GM18498 (cell line): ENCODE results near the gene BTBD9.

Experiments used
- ATAC-seq: cut with Tn5 transposase; IDR thresholded peaks from one replicate; pipeline ENCODE4 v1.9.1; 2021; ENCODE audit warnings: mild to moderate bottlenecking, moderate library complexity; ENCODE audit not compliant: unreplicated experiment

The BTBD9 gene

DNA sequence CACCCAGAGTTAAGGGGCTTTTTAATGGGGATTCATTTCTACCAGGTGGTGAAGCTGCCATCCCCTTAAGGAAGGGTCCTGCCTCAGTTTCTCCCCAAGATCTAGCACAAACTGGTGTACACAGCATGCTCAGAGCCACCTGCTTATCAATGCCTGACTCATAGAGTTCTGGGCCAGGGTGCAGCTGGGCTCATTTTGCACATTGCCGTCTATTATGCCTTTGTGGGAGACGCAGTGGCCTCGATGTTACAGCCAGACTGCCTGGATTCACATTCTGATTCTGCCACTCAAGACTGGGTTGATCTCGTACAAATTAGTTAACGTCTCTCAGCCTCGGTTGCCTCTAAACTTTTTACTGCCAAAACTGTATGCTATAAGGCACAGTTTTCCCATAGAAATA, 454.5 kb downstream of the BTBD9 start:
- no peak for ATAC-seq

DNA sequence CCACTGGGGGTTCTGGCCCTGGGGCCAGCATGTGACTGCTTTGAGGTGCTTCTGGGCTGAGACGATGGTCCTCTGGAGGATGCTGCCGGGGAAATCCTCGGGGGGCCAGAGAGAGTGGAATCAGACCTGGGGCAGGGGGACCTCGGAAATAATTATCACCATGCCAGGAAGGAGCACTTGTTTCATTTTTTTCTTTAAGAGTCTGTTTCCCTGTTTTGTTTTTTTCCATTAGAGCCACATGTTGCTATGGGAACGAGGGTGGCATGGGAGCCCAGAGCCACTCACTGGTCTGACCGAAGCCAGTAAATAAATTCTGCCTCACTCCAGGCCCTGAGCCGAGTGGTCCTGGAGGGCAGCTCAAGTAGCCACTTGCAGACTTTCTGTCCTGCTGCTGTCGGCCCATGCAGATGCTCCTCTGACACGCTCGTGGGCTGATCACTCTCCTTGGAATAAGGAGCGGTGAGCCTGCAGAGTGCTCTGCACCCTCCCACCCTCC, 455.1 kb downstream of the BTBD9 start:
- ATAC-seq: no peak

DNA sequence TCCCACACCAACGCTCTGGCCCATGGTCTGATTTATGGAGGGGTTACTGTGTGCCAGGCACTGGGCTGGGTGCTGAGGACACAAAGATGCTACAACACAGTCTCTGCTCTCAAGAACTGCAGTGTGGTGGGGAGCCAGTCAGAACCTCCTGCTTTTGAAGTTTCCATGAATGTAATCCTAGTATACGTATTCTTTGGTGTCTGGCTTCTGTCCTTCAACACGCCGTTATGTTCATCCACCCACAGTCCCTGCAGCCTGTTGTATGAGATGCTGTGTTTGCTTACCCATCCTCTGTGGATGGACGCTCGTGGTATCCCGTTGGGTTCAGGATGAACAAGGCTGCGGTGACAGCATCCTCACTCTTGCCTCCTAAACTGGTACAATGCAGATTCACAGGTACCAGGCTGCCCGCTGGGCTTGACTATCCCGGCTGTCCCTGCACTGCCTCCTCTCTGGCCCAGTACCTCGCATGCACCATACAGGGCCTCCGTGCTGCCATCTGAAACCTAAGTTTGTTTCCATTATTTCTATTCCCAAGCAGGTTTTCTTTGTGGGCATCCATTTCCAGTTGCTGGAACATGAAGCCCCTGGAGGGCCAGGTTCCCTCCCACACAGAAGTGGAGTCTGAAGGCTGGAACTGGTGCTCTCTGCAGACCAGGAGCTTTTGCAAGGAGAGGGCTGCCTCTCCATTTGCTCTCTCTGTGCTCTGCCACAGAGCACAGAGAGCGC, 455.7 kb downstream of the BTBD9 start:
- no peak for ATAC-seq

DNA sequence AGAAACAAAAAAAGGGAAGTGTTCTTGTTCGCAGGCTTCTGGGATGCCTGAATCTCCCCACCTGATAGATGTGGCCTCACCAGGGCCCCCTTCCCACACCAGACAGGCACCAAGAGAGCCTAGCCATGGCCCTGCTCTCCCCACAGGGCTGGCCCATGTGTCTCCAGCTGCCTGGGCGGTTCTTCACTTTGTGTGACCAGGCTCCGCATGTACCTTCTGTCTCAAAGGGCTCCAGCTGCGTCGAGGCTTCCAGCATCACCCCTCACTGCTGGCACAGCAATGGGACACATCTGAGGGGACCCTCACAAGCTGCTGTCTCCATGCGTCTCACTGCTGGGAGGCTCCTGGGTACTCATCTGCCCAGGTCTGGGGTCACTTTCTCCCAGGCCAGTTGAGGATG, 457.3 kb downstream of the BTBD9 start:
- no peak for ATAC-seq

DNA sequence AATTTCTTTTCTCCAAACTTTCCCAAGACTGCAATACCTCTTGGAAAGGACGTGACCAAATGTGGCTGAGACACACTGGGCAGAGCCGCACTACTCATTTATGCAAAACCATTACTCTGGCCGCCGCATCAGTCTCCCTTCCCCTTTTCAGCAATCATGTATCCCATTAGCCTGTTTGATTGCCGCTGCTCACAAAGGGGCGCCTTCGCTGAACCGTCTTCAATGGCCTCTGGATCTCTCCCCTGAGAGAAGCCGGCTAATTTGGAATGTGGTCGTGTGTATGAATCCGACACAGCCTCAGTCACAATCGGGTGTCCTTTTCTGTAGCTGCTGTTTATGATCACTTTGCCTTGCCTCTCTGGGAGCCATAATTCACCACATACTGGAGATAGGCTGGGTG, 459.1 kb downstream of the BTBD9 start:
- no peak for ATAC-seq

DNA sequence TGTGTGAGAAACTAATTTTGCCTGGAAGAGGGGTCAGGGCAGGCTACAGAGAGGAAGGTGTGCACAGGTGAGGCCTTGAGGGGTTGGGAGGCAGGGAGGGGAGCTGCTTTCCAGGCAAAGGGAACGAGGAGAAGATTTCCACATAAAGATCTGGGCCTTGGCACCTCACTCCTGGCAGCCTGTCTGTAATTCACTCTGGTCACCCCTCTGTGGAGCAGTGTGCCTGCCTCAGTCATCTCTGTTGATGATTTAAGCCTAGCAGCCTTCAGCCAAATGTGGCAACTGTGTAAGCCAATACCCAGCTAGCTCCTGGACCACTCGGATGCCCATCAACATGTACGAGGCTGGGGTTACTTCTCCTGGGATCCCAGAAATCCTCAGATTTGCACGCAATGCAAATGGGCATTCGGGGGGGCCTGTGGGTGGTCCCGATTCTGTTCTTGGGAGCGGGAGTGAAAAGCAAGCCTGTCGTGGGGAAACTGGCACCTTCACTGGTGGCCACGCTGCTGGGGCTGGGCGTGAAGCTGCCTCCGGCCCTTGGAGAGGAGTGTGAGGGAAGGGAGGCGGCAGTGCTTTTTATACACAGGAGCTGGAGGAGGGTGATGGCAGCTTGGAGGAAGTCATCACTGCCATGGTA, 459.8 kb downstream of the BTBD9 start:
- ATAC-seq: no peak

DNA sequence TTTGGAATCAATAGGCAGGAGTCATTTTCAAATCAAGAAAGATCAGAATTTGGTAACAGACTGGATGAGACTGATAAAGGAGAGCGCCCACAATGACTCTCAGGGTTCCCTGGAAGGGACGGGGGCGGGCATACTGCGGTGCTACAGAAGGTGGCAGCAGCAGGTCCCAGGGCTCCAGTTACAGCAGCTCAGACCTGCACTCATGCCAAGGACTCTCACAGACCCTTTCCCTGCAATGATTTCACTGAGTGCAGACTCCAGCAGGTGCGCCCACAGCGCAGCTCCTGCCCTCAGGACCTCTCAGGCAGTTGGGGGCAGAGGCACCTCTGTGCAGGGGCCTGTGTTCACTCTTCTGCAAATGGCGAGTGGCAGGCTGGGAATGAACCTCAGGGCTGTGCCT, 460.4 kb downstream of the BTBD9 start:
- ATAC-seq: no peak

DNA sequence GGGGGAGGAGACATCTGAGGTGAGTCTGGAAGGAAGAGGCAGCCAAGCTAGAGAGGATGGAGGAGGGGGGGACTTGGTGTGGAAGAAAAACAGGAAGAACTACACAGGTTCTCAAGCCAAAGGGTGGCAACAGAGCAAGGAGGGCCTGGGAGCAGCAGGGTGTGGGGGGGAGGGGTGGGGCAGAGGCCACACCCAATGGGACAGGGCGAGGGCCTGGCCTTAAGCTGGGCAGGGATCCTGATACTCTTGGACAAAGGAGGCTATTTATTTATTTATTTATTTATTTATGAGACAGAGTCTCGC, 461.2 kb downstream of the BTBD9 start:
- ATAC-seq: no peak

DNA sequence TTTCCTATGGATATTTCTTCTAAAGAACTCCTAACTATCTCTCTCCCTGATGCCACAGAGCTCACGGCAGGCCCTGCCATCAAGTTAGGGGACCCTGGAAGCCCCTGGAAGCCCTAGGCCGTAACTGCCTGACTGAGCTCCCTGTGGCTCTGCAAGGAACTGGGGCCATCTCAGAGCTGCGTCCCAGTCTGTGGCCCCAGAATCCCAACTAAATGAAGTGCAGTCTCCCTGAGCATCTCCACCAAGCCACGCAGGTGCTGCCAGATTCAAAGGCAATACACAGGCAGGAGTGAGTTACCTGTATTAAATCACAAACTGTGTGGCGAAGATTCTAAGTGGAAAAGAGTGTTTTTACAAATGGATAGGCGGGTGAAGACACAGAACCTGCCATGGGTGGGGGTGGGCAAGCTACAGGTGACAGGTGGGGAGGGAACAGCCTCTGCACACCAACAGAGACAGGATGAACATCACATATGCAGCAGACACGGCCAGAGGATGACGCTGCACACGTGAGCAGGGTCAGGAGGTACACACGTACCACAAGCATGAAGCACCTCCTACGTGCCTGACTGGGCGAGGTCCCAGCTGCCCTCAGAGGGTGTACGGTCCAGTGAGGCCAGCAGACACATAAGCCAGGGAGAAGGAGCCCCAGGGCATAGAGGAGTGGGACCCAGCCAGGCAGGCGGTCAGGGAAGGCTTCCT, 461.7 kb downstream of the BTBD9 start:
- no peak for ATAC-seq

DNA sequence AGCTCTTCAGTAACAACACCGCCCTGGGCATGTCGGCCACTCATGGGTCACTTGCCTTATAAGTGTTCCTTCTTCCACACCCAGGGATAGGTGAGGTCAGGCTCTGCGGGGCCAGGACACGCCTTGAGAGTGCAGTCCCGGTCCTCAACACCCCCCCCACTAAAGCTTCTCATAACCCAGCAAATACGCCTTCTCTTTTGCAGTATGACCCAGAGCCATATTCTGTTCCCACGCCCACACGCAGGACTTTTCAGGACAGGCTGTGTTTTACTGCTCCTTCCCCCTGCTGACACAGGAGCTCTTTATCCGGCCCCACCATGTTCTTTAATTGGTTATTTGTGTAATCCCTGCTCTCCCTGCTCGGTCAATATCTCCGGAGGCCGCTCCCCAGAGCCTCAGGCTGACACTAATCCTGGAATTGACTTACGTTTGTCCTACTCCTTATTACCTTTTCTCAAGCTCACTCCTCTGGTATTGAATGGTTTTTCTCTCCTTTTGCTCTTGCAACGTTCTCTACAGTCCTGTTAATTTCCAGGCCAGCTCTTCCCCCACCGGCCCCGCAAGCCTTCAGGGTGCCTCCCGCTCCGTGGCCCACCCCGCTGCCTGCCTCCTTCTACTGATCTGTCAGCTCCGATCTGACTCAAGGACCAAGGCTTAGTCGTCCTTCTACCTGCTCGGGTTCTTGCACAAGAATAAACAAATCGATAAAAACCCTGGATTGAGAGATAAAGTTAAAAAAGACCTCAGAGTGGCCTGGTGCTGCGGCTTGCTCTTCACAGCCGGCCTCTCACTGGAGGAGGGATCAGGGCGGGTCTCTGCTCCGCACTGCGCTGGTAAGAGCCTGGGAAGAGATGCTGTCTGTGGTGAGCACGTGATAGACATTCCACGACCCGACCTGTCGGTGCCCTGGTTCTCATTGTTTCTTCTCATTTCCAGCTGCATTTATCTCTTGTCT, 462.7 kb downstream of the BTBD9 start:
- ATAC-seq: no peak

DNA sequence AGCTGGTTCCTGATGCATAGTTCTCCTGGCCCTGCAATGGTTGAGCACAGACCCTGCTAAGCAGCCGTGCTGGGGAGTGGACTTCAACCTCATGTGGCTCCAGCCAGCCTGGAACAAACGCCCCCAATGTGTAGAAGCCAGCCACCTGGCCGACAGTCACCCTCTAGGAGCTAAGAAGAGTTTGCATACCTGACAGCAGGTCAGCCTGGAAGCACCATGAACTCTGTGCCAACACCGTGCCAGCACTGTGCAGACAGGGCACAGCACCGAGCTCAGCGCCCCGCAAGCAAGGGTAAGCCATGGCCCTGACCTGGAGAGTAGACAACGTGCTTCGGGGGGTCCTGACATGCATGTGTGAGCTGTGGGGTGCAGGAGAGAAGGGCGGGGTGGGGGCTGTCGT, 463.9 kb downstream of the BTBD9 start:
- ATAC-seq: no peak

DNA sequence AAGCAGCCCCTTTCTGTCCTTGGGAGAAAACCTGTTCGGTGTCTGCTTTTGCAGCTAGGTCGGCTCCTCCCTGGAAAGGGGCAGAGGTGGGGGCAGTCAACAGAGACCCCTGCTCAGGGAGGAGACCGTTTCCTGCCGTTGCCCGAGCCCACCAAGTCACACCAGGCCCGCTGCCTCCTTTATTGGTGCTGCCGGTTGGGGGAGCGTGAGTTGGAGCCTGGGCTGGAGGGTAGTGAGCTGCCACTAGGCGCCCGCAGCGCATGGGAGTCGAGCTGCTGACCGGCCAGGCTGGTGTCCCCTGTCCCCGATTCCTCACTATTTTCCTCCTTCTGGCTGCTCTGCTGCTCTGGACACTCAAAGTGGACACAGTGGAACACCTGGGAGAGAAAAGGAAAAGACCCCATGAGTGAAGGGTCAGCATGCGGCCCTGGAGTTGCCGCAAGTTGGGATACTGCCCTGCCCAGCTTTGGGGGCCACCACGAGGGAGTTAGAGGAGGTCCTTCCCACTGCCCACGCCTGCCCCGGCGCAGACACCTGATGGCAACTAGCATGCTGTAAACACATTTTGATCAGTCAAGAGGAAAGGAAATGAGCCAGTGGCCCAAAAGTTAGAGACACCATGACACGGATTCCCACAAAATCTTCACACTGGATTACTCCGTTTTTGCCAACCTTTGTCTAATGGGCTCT, 464.8 kb downstream of the BTBD9 start:
- no peak for ATAC-seq

DNA sequence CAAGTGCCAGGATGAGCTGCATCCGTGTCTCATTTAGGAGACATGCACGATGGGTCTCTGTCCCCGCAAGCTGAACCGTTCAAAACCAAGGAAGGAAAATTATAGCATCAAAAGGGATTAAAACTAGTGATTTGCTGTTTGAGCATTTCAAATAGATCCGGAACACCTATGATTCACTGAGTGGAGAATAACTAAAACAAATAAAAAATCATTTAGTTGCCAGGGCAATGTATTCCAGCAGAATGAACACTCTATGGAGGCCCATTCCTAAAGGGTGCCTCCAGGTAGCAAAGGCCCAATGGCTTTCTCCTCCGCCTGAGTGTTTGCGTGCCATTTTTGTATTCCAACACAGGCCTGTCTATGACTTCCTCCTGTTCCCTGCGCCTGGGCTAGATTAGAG, 465.4 kb downstream of the BTBD9 start:
- no peak for ATAC-seq

DNA sequence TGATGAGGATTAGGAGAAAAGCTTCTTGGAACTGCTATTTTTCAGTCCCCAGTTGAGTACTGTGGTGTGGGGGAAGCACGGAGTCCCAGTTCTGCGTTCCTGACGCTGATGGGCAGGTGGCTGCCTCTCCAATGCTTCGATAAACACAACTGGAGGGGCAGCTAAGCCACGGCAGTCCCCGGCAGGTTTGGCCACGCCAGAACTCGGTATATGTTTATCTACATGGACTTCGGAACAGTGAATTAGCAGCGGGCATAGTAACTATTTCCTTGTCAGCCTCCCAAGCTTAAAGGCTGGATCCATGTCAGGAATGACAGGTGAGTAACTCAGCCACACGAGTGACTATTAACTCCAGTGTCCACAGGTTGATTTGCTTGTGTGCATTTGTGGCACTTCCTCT, 465.8 kb downstream of the BTBD9 start:
- ATAC-seq: no peak

DNA sequence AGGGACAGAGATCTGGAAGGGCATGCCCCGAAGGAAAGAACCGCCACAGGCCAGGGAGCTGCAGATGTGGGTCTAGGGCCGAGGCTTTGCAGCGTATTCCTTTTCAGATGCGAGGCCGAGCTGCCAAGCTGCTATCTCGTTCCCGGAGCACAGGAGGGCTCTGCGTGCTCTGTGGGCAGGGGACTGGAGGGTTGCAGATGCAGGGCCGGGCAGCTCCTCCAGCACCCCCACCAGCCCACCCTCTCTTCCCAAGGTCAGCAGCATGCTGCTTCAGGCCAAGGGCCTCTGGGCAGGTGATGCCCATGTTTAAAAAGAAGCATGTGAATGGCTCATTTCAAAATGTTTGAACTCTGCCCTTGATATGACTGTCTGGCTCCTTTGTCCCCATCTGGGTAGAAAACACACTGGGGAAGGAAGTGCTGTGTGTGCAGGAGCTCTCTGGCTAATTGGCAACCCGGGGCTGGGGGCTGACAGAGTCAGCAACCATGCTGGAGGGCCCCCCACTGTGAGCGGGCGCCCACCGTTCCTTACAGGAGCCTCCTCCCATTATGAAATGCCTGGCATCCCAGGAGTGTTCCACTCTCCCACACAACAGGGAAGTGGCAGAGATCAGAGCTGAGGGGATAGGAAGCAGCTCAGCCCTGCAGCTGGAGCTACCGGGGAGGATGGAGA, 466.9 kb downstream of the BTBD9 start:
- ATAC-seq: no peak

DNA sequence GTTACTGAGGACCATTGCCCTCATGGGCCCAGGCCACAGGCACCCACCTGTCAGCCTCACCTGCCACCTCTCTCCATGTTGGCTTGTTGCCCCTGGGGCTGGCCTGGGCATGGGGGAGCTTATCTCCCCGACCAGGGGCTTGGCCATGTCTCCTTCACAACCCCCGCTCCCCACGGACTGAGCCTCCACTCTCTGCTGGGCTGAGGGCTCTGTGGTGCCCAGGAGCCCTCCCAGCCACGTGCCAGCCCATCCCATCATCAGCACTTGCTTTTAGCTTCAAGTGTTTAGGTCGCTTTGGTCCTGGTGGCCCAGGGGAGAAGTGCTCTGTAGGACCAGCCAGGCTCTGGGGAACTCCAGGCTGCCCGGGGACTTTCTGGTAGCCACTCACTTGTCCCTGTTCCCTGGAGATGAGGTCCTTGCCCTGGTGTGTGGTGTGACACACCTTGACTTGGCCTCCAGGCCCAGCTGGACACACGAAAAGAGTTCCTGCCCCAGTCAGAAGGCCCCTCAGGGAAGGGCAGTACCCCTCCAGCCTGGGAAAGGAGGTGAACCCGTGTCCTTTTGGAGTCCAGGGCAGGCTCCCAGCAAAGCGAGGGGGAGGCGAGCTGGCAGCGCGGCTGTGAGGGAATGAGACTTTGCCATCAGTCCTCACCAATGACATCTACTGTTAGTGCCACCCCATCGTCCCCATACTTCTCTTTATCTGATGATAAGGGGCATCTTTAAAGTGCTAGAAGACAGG, 467.6 kb downstream of the BTBD9 start:
- no peak for ATAC-seq

DNA sequence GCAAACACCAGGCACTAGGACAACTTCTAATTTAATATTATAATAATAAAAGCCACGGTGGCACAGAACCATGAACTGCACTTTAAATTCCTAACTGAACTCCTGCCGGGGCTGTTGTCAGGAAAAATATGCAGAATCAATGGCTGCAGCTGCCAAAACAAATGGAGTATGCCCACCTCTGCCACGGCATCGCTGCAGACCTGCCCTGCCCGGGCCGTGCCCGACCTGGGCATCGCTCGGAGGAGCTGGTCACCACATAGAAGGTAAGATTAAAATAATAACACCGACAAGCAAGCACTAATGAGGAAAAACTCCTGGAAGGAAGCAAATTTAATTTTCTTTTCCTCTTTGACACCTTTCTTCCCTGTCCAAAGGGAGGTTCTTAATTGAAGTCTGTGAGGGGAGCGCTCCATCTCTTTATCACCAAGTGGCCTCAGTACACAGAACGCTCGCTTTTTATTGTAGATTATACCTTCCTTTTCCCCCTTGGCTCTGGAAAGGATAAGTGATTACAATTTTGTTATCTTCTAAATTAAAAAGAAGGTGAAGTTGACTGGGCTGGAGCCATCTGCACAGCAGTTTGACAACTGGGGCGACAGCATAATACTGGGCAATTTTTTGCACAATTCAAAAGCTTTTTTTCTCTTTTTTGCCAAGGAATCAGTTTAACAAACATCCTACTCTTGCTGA, 468.9 kb downstream of the BTBD9 start:
- ATAC-seq: no peak

DNA sequence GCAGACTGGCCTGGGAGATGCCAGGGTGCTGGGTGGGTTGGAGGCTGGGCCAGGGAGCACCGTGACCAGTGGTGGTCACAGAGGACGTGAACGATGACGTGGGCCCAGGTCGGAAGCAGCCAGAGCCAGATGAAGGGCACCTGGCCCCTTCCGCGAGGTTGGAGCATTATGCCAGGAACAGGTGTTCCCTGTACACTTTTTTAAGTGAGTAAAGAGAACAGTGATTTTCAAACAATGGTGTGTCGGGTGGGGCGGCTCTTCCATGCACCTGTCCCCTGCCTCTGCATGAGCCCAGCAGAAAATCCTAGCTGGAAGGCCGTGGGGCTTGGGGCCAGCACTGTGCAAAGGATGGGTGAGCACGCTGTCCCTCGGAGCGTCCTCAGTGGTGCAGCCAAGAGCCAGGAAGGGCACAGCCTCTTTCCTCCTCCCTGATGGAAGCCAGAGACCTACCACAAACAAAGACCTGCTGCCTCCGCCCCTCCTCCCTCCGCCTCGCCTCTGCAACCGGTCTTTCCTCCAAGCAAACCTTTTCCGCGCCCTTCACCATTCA, 469.7 kb downstream of the BTBD9 start:
- no peak for ATAC-seq
